ENCODE results near the gene TAF1. TPM values are rescaled to one million over a fixed set of nuclear protein-coding genes. Genes with fewer than 3 reads are reported as not detected.

The TAF1 gene
- total and polyA plus RNA-seq, 2 of the 8 experiments (the other 6 are each of a cell fraction or from before 2014, with no cell fraction given), result 6.3 to 30.2 TPM

DNA sequence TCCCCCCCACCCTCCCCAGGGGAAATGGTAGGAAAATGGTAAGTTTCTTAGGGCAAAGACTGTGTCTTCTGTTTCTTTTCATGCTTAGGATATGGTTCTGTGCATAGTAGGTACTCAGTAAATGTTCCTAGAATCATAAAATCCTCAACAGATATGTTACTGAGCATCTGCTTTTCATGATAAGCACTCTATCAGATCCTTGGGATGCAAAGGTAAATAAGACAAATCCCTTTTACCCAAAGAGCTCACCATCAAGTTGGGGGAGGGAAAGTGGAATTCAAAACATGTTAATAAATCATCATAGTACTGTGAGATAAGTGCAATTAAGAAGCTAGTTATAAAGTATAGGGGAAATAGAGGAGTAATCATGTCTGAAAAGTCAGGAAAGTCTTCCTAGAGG is 98.8 kb downstream of the TAF1 start (continued):
- TF ChIP-seq SP2 (IDR thresholded peaks at IDR 0.05; ENCODE audit: low read length) (no peak), CTBP2 (IDR thresholded peaks at IDR 0.05; ENCODE audit: borderline replicate concordance, insufficient read depth, insufficient read length, low read length) (no peak), BRCA1 (IDR thresholded peaks at IDR 0.05; ENCODE audit: low read depth, low read length) (no peak)
- TF ChIP-seq, protein P1, sequence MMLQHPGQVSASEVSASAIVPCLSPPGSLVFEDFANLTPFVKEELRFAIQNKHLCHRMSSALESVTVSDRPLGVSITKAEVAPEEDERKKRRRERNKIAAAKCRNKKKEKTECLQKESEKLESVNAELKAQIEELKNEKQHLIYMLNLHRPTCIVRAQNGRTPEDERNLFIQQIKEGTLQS (IDR thresholded peaks at IDR 0.05; ENCODE audit: insufficient read depth, low read depth, low read length), result no peak

Data from H1 (cell line).